ENCODE data around the gene ZNF792.

GRCh38 chr19:34943861-34944573 is 20.0 kb downstream of the ZNF792 start:
- TF ChIP-seq CHD2 (IDR thresholded peaks at IDR 0.05; ENCODE audit: low read length, partially characterized antibody), result no peak
- TF ChIP-seq CBX2 (IDR thresholded peaks at IDR 0.05; ENCODE audit: borderline replicate concordance, low read depth), result no peak
- TF ChIP-seq RAD21 (conservative IDR thresholded peaks at IDR 0.05 in 1 of 2, IDR thresholded peaks at IDR 0.05 in 1 of 2), result no peak
- no peak for TF ChIP-seq POLR2A (IDR thresholded peaks at IDR 0.05; ENCODE audit: low read length)
- TF ChIP-seq ELK1 (IDR thresholded peaks at IDR 0.05; ENCODE audit: low read depth, low read length), result no peak
- TF ChIP-seq CTCF (IDR thresholded peaks at IDR 0.05), result no peak
- no peak for TF ChIP-seq BHLHE40 (IDR thresholded peaks at IDR 0.05; ENCODE audit: low read depth, low read length)
- TF ChIP-seq JUN (IDR thresholded peaks at IDR 0.05), result no peak
- no peak for TF ChIP-seq RCOR1 (IDR thresholded peaks at IDR 0.05; ENCODE audit: low read depth, low read length)
- TF ChIP-seq REST (IDR thresholded peaks at IDR 0.05), result no peak
- TF ChIP-seq MAZ (IDR thresholded peaks at IDR 0.05; ENCODE audit: borderline replicate concordance, low read depth, low read length), result no peak
- TF ChIP-seq CHD4 (IDR thresholded peaks at IDR 0.05; ENCODE audit: borderline replicate concordance), result no peak
